Breast epithelium (tissue), 3 donors: ENCODE data around the gene DNAH8.

Experiments
- POLR2A ChIP-seq: fragments of 450-650 bp; IDR thresholded peaks from one replicate; pipeline ENCODE4 v1.6.1; 2016; ENCODE audit warnings: antibody characterized with exemption, mild to moderate bottlenecking, moderate library complexity
- POLR2AphosphoS5 ChIP-seq, 3 donors: sonication (generic); formaldehyde crosslinking; IDR thresholded peaks; one replicate each; pipeline ENCODE4 v1.6.1; 2017; ENCODE audit warnings: antibody characterized with exemption in 3 of 3
- TF ChIP-seq, protein P1 (sequence below), 3 donors: fragments of 450-650 bp; IDR thresholded peaks; one replicate each; pipeline ENCODE4 v1.5.1; 2016 to 2017; ENCODE audit warnings: antibody characterized with exemption in 3 of 3, mild to moderate bottlenecking in 3 of 3, moderate library complexity in 3 of 3

DNA sequence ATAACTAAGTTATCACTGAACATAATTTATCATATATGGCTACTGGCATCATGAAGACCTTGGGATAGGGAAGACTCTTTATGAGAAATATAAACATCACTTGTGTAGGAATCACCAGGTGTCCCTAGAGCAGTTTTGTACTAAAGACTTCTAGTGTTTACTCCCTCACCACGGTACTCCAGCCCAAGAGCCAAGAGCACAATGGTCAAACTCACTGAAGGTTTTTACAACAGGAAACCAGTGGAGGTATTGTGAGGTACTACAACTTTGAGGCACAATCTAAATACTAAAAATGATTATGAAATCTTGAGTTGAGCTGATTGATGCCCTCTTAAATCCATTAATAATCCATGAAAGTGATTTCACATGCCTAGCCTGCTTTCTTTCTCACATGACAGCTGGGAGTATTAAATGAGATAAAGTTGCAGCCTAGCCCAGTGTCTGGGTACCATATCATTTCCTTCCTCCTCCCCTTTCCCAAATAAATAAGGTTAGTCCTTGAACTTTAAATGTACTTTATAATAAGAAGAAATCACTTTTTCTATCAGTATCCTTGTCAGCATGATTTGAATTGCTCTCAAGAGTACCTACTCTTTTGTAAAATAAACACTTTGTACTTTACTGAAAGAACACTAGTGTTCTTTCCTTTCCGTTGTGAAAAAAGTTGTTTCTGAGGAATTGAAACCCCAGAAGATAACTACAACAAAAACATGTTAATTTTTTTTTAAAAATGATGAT, 38.7 kb upstream of the DNAH8 start:
- TF ChIP-seq, protein P1, sequence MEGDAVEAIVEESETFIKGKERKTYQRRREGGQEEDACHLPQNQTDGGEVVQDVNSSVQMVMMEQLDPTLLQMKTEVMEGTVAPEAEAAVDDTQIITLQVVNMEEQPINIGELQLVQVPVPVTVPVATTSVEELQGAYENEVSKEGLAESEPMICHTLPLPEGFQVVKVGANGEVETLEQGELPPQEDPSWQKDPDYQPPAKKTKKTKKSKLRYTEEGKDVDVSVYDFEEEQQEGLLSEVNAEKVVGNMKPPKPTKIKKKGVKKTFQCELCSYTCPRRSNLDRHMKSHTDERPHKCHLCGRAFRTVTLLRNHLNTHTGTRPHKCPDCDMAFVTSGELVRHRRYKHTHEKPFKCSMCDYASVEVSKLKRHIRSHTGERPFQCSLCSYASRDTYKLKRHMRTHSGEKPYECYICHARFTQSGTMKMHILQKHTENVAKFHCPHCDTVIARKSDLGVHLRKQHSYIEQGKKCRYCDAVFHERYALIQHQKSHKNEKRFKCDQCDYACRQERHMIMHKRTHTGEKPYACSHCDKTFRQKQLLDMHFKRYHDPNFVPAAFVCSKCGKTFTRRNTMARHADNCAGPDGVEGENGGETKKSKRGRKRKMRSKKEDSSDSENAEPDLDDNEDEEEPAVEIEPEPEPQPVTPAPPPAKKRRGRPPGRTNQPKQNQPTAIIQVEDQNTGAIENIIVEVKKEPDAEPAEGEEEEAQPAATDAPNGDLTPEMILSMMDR (IDR thresholded peaks at IDR 0.05) = no peak
- TF ChIP-seq POLR2A (no peak), POLR2AphosphoS5 (IDR thresholded peaks at IDR 0.05) (no peak)
